Esophagus (tissue), 2 donors: ENCODE measurements around the gene FAN1. TPM values are rescaled to one million over a fixed set of nuclear protein-coding genes. Genes with fewer than 3 reads are reported as not detected.

Source experiments
- H3K27ac ChIP-seq, 2 donors: one replicate each; pipeline ENCODE4 v1.5.1; 2013; ENCODE audit warnings: low read depth in 2 of 2, mild to moderate bottlenecking in 2 of 2, inconsistent platforms in 1 of 2, low read length in 1 of 2, moderate library complexity in 1 of 2
- H3K27me3 ChIP-seq, 2 donors: one replicate each; pipeline ENCODE4 v1.6.1; 2013; ENCODE audit warnings: low read length in 2 of 2, control low read depth in 1 of 2, mild to moderate bottlenecking in 1 of 2; ENCODE audit not compliant: insufficient read depth in 2 of 2, control insufficient read depth in 1 of 2
- H3K36me3 ChIP-seq, 2 donors: one replicate each; pipeline ENCODE4 v1.6.1; 2013; ENCODE audit warnings: low read length in 1 of 2; ENCODE audit not compliant: control insufficient read depth in 2 of 2, insufficient read depth in 2 of 2
- H3K4me1 ChIP-seq, 2 donors: one replicate each; pipeline ENCODE4 v1.6.1; 2013; ENCODE audit warnings: low read length in 1 of 2; ENCODE audit not compliant: control insufficient read depth in 2 of 2, insufficient read depth in 2 of 2
- H3K4me3 ChIP-seq, 2 donors: one replicate each; pipeline ENCODE4 v1.5.1; 2013; ENCODE audit warnings: low read length in 2 of 2, mild to moderate bottlenecking in 2 of 2, low read depth in 1 of 2, moderate library complexity in 1 of 2
- H3K9me3 ChIP-seq, 2 donors: one replicate each; pipeline ENCODE4 v1.6.1; 2013; ENCODE audit warnings: mild to moderate bottlenecking in 2 of 2, low read depth in 1 of 2, low read length in 1 of 2, moderate library complexity in 1 of 2; ENCODE audit not compliant: control insufficient read depth in 2 of 2, insufficient read depth in 1 of 2
- WGBS, 2 donors: extraction: QIAGEN DNeasy Blood & Tissue Kit; methylation state at CpG; one replicate each; pipeline ENCODE4 v1.1.7; 2013; 5-methylcytosine and 5-hydroxymethylcytosine counted together
- polyA plus RNA-seq, 2 donors: library from polyadenylated mRNA; stranded (reverse); fragments of 200-250 nt; gene quantifications; one replicate each; pipeline ENCODE4 v1.2.3, GENCODE V29; 2013
- donor health status: healthy with polysubstance abuse.
- donor health status: Bipolar disorder and iron deficiency.

The FAN1 gene
- polyA plus RNA-seq, 2 donors, result 6.6 to 8.3 TPM

DNA sequence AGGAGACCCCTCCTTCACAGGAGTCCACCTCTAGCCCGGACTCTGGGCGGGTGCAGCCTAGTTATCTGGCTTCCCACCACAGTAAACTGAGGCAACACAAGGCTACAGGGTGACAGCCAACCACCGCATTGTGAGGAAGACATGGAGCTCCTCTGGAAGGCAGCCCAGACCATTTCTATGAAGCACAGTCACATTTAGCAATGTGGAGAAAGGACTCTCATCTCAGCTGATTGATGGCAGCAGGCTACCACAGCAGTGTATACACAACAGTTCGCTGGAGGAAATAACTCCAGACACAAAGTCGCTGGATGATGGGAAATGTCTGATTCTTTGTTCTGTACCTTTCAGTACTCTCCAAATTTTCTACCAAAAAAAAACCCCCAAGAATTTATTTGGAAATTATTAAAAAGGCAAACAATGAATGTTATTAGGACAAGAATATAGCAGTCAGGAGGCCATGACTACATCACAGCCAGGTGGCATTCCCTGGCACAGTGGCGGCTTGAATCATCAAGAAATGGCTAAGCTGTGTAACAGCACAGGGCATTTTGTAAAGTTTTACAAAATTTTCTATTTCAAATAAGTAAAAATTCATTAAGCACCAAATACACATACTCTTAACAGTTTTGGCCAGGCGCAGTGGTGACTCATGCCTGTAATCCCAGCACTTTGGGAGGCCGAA, 40.1 kb downstream of the FAN1 start:
- no peaks in the 10 kb centered on the region for H3K4me1 ChIP-seq
- WGBS, 2 donors, result 82 to 89% methylated on average over 8 of the region's 8 CpGs
- H3K27ac ChIP-seq, result no peak overlapping the region
- no peaks in the 10 kb centered on the region for H3K9me3 ChIP-seq
- H3K36me3 ChIP-seq, result peaks cover 24 to 41% of the 10 kb centered on the region in 2 donors
- H3K27me3 ChIP-seq, result no peaks in the 10 kb centered on the region
- no peak overlapping the region for H3K4me3 ChIP-seq

DNA sequence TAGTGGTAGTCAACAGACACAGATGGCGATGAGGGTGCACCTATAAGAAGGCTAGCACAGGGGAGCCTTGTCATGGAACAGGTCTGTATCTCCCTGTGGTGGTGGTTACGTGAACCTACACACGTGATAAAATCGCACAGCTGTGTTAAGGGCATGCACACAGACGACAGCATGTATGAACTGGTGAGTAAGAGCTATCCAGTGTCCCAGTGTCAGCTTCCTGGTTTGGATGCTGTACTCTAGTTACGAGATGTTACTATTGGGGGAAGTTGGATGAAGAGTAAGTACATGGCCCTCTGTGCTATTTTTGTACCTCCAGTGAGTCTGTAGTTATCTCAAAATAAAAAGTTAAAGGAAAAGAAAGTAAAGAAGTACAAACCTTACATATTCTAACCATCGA, 49.5 kb downstream of the FAN1 start:
- Histone ChIP-seq H3K36me3 (peaks cover 12 to 30% of the 10 kb centered on the region in 2 donors), H3K27me3 (no peaks in the 10 kb centered on the region), H3K4me3 (no peak overlapping the region), H3K4me1 (peaks cover 0 to 2% of the 10 kb centered on the region in 2 donors), H3K9me3 (no peaks in the 10 kb centered on the region), H3K27ac (no peak overlapping the region)
- WGBS, 2 donors, result 92% methylated on average over 7 of the region's 7 CpGs

DNA sequence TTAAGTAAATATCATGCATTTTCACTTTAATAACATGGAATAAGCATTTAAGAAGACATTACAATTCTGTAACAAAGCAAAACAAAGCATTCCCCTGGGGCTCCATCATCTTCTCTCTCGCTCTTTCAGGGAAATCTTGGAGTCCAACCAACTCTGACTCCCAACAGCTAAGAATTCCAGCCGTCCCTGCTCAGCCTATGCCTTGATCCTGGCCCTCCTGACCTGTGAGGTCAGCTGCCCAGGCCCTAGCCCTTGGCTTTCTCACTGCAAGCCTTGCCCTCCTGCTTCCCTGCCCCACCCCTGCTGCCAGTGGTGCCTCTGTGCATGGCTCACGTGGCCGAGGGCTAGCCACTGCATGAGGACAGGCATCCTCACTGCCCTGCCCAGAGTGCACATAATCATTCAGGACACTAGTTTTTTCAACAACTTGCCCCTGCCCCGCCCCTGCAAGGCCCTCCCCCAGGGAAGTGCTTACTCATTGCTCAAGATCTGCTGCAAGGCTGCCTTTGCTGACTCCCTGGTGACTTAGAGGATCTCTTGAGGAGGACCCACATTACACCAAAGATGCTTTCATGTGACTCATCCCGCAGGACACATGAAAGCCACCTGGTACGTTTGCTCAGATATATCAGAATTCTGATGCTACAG, 50.1 kb downstream of the FAN1 start:
- Histone ChIP-seq H3K4me1 (peaks cover 0 to 2% of the 10 kb centered on the region in 2 donors), H3K27me3 (no peaks in the 10 kb centered on the region), H3K27ac (peak overlapping the region in 1 of 2 donors; percentile 21), H3K4me3 (no peak overlapping the region), H3K36me3 (peaks cover 14 to 34% of the 10 kb centered on the region in 2 donors), H3K9me3 (no peaks in the 10 kb centered on the region)
- 70 to 77% methylated on average over 7 of the region's 7 CpGs for WGBS, 2 donors

DNA sequence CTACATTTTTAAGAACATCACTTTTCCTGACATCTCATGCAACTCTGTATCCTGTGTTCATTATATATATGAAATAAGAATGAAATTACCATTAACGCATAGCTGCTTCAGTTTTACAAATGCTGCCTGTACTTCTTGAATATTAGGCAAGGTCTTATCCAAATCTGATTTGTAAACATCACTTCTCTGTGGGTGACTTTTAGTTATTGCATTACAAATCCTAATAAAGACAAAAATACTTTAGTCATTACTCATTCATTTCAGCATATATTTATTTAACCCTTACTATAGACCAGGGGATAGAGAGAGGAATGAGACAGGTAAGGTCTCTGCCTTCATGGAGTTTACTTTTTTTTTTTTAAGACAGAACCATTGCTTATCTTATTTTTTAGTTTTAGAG, 51.0 kb downstream of the FAN1 start:
- Histone ChIP-seq H3K27me3 (no peaks in the 10 kb centered on the region), H3K4me3 (no peak overlapping the region), H3K4me1 (peaks cover 0 to 2% of the 10 kb centered on the region in 2 donors), H3K36me3 (peaks cover 14 to 36% of the 10 kb centered on the region in 2 donors), H3K27ac (no peak overlapping the region), H3K9me3 (no peaks in the 10 kb centered on the region)
- 86% methylated on average over 1 of the region's 1 CpG for WGBS, 2 donors

DNA sequence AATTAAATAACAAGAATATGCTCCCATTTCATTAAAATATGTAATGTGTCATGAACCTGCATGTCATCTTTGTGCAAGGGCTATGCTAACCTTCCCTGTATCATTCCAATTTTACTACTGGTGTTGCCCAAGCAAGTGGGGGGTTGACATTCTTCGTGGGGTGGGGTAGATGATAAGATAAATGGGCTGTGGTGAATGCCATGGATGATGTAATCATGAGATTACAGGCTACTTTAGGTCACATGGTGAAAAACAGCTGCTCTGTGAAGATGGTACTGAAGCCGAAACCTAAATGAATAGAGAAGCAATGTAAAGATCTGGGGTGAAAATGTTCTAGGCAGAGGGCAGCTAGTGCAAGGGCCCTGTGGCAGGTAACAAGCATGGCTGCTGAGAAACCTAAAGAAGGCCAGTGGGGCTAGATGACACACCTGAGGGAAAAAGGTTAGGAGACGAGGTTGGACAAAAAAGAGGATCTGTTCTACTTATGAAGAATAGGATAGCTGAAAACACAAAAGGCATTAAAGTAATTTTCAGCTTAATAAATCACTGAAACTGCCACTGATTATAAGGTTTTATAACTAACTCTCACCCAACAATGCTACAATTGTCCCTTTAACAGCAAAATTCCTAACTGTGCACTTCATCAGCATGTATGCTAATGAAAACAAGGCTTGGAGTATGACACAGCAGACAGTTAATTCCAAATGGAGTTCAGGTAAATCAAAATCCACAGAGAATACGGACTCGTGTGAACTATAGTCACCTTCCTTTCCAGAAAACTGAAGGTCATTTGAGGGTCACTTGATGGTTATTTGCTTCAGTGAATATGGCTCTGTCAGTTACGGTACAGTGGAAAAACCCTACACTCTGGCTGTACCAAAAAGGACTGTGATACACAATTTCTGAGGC, 52.8 kb downstream of the FAN1 start:
- H3K27me3 ChIP-seq, result no peaks in the 10 kb centered on the region
- peaks cover 0 to 2% of the 10 kb centered on the region in 2 donors for H3K4me1 ChIP-seq
- no peaks in the 10 kb centered on the region for H3K9me3 ChIP-seq
- peaks cover 17 to 36% of the 10 kb centered on the region in 2 donors for H3K36me3 ChIP-seq
- H3K27ac ChIP-seq, result no peak overlapping the region
- 85 to 90% methylated on average over 6 of the region's 6 CpGs for WGBS, 2 donors
- no peak overlapping the region for H3K4me3 ChIP-seq

DNA sequence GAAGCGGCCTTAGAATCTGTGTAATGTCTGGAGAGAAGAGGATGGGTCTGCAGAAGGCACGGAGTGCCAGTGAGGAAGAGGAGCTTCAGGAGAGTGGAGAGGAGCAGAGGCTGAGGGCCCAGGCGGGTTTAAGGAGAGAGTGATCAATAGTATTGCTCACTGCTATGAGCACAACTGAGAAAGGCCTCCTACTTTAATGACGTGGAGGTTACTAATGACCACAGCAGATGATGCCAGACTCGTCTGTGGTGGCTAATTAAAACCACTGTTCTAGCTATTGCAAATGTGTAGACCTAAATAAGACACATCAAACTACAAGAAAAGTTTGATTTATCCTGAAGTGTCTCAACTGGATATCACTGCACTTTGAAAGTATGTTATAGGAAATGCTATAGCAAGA, 54.5 kb downstream of the FAN1 start:
- H3K36me3 ChIP-seq, result peaks cover 17 to 23% of the 10 kb centered on the region in 2 donors
- H3K27me3 ChIP-seq, result no peaks in the 10 kb centered on the region
- no peak overlapping the region for H3K4me3 ChIP-seq
- peaks cover 0 to 2% of the 10 kb centered on the region in 2 donors for H3K4me1 ChIP-seq
- H3K9me3 ChIP-seq, result no peaks in the 10 kb centered on the region
- H3K27ac ChIP-seq, result no peak overlapping the region
- WGBS, 2 donors, result 88 to 95% methylated on average over 5 of the region's 5 CpGs

DNA sequence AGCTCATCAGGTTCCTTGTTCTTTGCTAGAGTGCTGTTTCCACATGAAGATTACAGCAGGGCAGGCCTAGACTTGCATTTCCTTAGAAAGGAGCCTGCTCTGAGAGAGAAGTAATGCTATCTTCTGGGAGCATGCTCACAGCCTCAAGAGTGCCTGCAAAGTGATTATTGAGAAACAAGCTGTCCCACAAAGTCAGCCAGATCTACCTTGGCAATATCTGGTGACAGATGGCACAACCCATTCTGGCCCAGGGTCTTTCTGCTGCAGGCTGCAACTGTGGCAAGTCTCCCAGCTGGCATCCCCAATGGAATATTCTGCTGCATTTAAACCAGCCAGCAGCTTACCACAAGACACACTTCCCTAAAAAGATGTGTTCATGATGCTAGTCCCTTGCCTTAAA, 58.4 kb downstream of the FAN1 start:
- Histone ChIP-seq H3K9me3 (no peaks in the 10 kb centered on the region), H3K4me3 (no peak overlapping the region), H3K36me3 (peaks cover 9 to 13% of the 10 kb centered on the region in 2 donors), H3K4me1 (no peaks in the 10 kb centered on the region), H3K27ac (no peak overlapping the region), H3K27me3 (no peaks in the 10 kb centered on the region)

DNA sequence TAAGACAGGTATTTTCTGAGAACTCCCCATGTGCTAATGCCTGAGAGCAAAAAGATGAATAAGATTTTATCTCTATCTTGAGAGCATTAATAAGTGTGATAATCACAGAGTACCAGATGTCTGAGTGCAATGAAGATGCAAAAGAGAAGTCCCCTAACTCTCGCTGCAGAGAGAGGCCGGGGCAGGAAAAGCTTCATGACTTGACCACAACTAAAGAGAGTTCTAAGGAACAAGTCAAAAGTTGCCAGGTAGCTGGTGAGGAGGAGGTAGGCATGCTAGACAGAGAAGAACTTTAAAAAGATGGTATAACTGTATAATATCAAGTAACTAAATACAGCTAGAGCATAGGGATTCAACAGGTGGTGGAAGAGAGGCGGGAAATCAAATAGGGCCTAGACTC, 58.9 kb downstream of the FAN1 start:
- 95 to 97% methylated on average over 3 of the region's 3 CpGs for WGBS, 2 donors
- H3K36me3 ChIP-seq, result peaks cover 9 to 11% of the 10 kb centered on the region in 2 donors
- no peak overlapping the region for H3K4me3 ChIP-seq

DNA sequence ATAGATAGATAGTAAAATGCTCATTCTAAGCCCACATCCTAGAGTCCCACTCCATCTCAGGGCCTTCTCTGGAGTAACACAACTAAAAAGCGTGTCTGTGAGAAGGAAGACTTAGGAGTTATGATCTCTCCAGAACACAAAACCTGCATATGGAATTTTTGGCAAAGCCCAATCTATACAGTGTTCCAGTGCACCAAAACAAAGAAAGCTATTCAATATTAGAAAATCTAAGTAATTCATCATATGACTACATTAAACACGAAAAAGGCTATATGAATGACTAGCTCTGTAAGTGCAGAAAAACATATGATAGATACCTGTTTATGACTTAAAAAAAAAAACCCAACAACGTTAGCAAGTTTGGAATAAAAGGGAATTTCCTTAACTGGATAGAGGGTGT, 60.0 kb downstream of the FAN1 start:
- WGBS, 2 donors, result 70 to 85% methylated on average over 3 of the region's 3 CpGs
- peaks cover 2 to 5% of the 10 kb centered on the region in 2 donors for H3K36me3 ChIP-seq

More for the DNA sequence above, 58.9 kb downstream of the FAN1 start:
- Histone ChIP-seq H3K27ac (no peak overlapping the region), H3K27me3 (no peaks in the 10 kb centered on the region), H3K9me3 (no peaks in the 10 kb centered on the region), H3K4me1 (no peaks in the 10 kb centered on the region)

More for the DNA sequence above, 60.0 kb downstream of the FAN1 start:
- H3K27ac ChIP-seq, result no peak overlapping the region
- no peaks in the 10 kb centered on the region for H3K27me3 ChIP-seq
- no peaks in the 10 kb centered on the region for H3K9me3 ChIP-seq
- no peak overlapping the region for H3K4me3 ChIP-seq
- no peaks in the 10 kb centered on the region for H3K4me1 ChIP-seq
